Retinal pigment epithelial cell (primary cell): Measurements from ENCODE around the gene IGFBPL1.
"Not testable (repeated sequence)": the region's sequence is repeated elsewhere in the genome, so short reads cannot be mapped to it uniquely, and the experiment has no call there.

ENCODE experiments used
- DNase-seq: peaks from one replicate; pipeline ENCODE4 v3.0.0-alpha.2; 2010; ENCODE audit warnings: low read depth
- H3K4me3 ChIP-seq: 2 replicates; pipeline ENCODE4 v1.5.1; 2011; ENCODE audit warnings: mild to moderate bottlenecking, low read length, control low read depth, moderate library complexity
- TF ChIP-seq, protein P1 (sequence below): conservative IDR thresholded peaks from 2 replicates; pipeline ENCODE4 v1.5.1; 2011; ENCODE audit warnings: low read depth, low read length, control low read depth, inconsistent platforms

Gene IGFBPL1

DNA sequence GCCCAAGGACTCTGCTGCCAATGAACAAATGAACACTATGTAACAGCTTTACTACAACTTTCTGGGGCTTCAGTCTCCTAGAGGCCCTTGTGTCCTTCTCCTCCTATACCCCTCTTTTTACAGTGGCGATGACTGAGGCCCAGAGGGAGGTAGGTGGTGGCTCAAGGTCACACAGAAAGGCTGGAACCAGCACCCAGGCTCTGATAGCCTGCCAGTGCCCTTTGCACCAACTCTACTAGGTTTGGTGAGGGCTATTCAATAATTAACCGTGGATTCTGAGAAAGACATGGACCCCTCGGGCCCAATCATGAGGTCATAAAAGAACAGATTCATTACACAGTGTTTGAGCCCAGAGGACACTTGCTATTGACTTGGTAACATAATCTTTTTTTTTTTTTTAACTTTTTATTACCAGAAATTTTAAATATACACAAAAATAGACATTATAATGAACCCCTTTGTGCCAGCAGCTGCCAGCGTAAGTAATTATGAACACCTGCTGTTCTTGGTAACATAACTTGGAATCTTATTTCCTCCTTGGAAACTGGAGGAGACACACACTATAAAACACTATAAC lies 37.8 kb downstream of the IGFBPL1 start:
- no peak for DNase-seq
- H3K4me3 ChIP-seq = no peak overlapping the region
- TF ChIP-seq, protein P1, sequence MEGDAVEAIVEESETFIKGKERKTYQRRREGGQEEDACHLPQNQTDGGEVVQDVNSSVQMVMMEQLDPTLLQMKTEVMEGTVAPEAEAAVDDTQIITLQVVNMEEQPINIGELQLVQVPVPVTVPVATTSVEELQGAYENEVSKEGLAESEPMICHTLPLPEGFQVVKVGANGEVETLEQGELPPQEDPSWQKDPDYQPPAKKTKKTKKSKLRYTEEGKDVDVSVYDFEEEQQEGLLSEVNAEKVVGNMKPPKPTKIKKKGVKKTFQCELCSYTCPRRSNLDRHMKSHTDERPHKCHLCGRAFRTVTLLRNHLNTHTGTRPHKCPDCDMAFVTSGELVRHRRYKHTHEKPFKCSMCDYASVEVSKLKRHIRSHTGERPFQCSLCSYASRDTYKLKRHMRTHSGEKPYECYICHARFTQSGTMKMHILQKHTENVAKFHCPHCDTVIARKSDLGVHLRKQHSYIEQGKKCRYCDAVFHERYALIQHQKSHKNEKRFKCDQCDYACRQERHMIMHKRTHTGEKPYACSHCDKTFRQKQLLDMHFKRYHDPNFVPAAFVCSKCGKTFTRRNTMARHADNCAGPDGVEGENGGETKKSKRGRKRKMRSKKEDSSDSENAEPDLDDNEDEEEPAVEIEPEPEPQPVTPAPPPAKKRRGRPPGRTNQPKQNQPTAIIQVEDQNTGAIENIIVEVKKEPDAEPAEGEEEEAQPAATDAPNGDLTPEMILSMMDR = no peak

DNA sequence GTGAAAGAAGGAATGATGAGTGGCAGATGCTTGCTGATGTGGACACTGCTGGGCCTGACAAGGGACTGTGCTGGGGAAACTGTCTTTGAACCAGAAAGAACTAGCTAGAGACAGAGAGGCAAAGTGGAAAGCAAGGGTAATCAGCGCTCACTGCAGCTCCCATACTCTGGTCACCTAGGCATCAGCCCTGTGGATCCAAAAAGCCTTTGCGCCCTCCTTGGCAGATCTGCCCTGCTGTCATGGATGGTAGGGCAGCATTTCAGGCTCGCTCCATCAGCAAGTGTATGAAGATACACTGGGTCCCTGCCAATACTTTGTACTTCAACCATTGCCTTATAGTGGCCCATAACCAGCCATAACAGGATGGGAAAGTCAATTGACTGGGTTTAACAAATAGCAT lies 38.4 kb downstream of the IGFBPL1 start:
- TF ChIP-seq, protein P1 = no peak
- H3K4me3 ChIP-seq = no peak overlapping the region
- no peak for DNase-seq

DNA sequence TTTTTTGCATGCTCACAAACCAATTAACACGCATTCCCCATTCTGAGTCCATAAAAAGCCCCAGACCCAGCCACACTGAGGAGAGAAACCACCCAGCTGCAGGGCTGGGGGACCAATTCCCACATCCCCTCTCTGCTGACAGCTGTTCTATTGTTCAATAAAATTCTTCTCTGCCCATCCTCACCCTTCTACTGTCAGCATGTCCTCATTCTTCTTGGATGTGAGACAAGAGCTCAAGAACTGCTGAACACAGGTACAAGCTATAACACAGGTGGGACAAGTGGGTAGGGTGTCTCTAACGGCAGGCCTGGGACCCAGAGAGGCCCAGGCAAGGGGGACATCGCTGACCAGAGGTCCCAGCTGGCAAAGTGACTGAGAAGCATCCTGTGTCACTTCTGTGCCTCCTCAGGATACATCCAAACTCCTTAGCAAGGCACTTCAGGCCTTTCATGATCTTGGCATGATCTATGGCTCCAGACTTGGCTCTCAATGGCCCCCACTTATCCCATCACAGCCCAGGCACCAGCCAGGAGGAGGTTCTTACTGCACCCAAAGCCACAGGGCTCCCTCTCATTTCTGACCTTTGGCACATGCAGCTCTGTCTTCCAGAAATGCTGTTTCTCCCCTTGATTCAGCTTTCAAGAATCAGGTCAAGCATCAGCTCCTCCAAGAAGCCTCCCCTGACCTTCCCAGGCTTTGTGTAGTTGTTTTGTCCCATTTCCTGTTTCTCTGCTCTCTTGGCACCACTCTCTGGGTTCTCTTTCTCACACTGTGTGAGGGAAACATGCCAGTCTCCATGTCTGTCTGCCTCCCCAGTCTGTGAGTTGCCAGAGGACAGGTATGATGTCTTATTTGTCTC lies 39.0 kb downstream of the IGFBPL1 start:
- no peak for DNase-seq
- TF ChIP-seq, protein P1 = no peak
- no peak overlapping the region for H3K4me3 ChIP-seq

DNA sequence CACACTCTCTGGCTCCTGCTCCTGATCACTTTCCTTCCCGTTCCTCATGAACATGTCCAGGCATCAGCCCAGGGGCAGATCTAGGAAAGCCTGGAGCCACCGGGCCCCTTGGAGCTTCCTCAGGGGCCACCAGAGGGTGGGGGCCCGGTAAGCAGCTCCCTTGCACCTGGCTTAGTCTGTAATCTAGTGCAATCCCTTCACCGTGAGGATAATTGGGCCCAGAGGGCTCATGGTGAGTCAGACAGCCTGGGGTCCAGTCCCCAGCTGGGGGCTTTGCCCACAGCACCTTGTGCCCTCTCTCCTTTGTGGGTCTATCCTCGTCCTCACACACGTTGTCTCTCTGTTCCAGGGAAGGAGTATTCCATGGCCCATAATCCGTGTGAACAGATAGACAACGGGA lies 42.1 kb downstream of the IGFBPL1 start:
- H3K4me3 ChIP-seq = no peak overlapping the region
- DNase-seq = no peak
- TF ChIP-seq, protein P1 = no peak

GRCh38 chr9:38380872-38381534 lies 43.3 kb downstream of the IGFBPL1 start:
- no peak for DNase-seq
- TF ChIP-seq, protein P1 = no peak
- no peak overlapping the region for H3K4me3 ChIP-seq

DNA sequence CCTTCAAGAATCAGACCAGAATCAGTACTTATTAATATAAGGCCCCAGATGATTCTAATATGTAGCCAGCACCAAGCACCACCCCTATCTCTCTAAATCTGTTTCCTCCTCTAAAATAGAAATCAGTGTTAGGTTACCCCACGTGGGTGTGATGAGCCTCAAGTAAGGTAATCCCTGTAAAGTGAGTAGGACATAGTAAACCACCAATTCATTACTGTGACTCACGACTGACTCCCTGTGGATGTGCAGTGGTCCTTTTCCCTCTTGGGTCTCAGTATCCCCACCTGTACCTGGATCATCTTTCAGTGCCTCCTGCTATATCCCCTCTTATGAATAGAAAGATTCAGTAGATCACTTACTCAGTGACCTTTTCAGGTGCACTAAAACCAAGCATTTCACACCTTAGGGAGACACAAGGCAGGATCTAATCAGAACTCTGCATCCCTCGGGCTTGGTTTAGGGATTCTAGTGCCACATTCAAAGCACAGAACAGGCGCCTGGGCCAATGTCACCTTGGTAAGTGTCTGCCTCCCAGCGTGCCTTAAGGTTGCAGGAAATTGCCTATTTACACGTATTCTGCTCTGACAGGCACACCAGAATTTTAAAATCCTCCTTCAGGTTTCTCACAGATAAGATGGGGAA lies 43.9 kb downstream of the IGFBPL1 start:
- no peak for DNase-seq
- TF ChIP-seq, protein P1 = no peak
- H3K4me3 ChIP-seq = no peak overlapping the region

GRCh38 chr9:38377336-38378083 lies 46.7 kb downstream of the IGFBPL1 start:
- DNase-seq, H3K4me3 ChIP-seq: not testable (repeated sequence)
